Small intestine (tissue), 7 donors: ENCODE results near the gene PKLR. TPM values are rescaled to one million over a fixed set of nuclear protein-coding genes. Genes with fewer than 3 reads are reported as not detected.

ENCODE experiments used
- DNase-seq, 2 donors: peaks; one replicate each; pipeline versions ENCODE4 v3.0.0 to v3.0.0-alpha.2; 2013
- FAIRE-seq: peaks from 2 replicates; lab custom pipeline; 2012; peaks lifted over from hg19 to GRCh38; lab: Jason Lieb, UNC
- H3K27ac ChIP-seq, 3 donors: one replicate each; pipeline ENCODE4 v1.5.1; 2013; ENCODE audit warnings: low read length in 2 of 3, mild to moderate bottlenecking in 2 of 3, control low read depth in 1 of 3, inconsistent platforms in 1 of 3, low read depth in 1 of 3, moderate library complexity in 1 of 3
- H3K27me3 ChIP-seq, 3 donors: one replicate each; pipeline ENCODE4 v1.6.1; 2013; ENCODE audit warnings: low read length in 3 of 3, inconsistent platforms in 1 of 3; ENCODE audit not compliant: control insufficient read depth in 3 of 3, insufficient read depth in 3 of 3
- H3K36me3 ChIP-seq, 3 donors: one replicate each; pipeline ENCODE4 v1.6.1; 2013; ENCODE audit warnings: low read length in 3 of 3, inconsistent platforms in 1 of 3, low read depth in 1 of 3, mild to moderate bottlenecking in 1 of 3, moderate library complexity in 1 of 3; ENCODE audit not compliant: control insufficient read depth in 3 of 3, insufficient read depth in 2 of 3
- H3K4me1 ChIP-seq, 3 donors: one replicate each; pipeline ENCODE4 v1.6.1; 2013; ENCODE audit warnings: low read length in 2 of 3, inconsistent platforms in 1 of 3, low read depth in 1 of 3, mild to moderate bottlenecking in 1 of 3, moderate library complexity in 1 of 3; ENCODE audit not compliant: control insufficient read depth in 3 of 3, insufficient read depth in 2 of 3
- H3K4me3 ChIP-seq, 3 donors: one replicate each; pipeline ENCODE4 v1.5.1; 2013; ENCODE audit warnings: low read length in 3 of 3, control low read depth in 1 of 3, inconsistent platforms in 1 of 3, low read depth in 1 of 3, mild to moderate bottlenecking in 1 of 3, moderate library complexity in 1 of 3
- H3K9me3 ChIP-seq, 2 donors: one replicate each; pipeline ENCODE4 v1.6.1; 2013; ENCODE audit warnings: low read depth in 1 of 2, low read length in 1 of 2; ENCODE audit not compliant: control insufficient read depth in 2 of 2, insufficient read depth in 1 of 2
- WGBS, 3 donors: extraction: QIAGEN DNeasy Blood & Tissue Kit; methylation state at CpG; one replicate each; pipeline ENCODE4 v1.1.7; 2013; 5-methylcytosine and 5-hydroxymethylcytosine counted together
- polyA plus RNA-seq, 4 donors: library from polyadenylated mRNA; stranded (reverse) in 3 of 4; unstranded in 1 of 4; fragments of 200-250 nt in 3 of 4; fragments of 120-200 nt in 1 of 4; gene quantifications; one replicate each; pipeline versions ENCODE4 v1.2.1 to v1.2.3, GENCODE V29; 2013
- donor health status: healthy with polysubstance abuse.
- donor health status: control.
- donor health status: control.
- donor health status: Bipolar disorder and iron deficiency.
- donor health status: healthy.

The PKLR gene
- polyA plus RNA-seq, 4 donors = 3.8 to 69.0 (median 7.4) TPM

DNA sequence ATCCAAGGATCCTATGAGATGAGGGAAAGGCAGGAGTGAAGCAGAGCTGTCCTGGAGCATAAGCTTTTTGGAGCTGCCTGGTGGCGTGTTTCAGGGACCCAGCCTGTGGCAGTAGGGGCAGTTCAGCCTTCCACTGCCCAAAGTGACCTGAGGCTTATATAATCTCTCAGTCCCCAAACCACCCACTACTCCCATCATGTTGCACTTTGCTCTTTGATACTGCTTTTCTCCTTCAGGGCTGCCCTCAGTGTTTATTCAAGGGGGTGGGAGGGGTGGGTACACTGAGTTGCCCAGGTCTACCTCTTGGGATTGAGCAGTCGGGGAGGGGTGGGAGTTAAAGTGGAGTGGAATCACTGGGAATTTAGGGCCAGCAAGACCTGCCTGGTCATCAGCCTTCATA, 14.7 kb downstream of the PKLR start:
- Histone ChIP-seq H3K9me3 (no peaks in the 10 kb centered on the region), H3K36me3 (peaks cover 0 to 75% (median 0%) of the 10 kb centered on the region in 3 donors), H3K4me3 (no peak overlapping the region), H3K4me1 (no peaks in the 10 kb centered on the region), H3K27ac (no peak overlapping the region), H3K27me3 (no peaks in the 10 kb centered on the region)
- FAIRE-seq = no peak
- 75 to 81% (median 78%) methylated on average over 2 of the region's 2 CpGs for WGBS, 3 donors
- no peak for DNase-seq

DNA sequence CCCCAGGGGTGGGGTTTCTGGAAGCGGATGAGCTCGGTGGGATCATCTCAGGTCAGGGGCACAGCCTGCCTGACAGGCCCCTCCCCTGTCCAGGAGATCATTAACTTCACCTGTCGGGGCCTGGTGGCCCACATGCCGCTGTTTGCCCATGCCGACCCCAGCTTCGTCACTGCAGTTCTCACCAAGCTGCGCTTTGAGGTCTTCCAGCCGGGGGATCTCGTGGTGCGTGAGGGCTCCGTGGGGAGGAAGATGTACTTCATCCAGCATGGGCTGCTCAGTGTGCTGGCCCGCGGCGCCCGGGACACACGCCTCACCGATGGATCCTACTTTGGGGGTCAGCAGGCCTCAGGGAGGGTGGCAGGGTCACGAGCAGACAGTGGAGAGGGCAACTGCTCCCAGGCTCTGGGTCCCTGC, 15.6 kb downstream of the PKLR start:
- H3K4me1 ChIP-seq = no peaks in the 10 kb centered on the region
- H3K4me3 ChIP-seq = no peak overlapping the region
- FAIRE-seq = no peak
- H3K9me3 ChIP-seq = no peaks in the 10 kb centered on the region
- WGBS, 3 donors = 92 to 95% (median 93%) methylated on average over 18 of the region's 18 CpGs
- DNase-seq = no peak
- no peaks in the 10 kb centered on the region for H3K27me3 ChIP-seq
- H3K36me3 ChIP-seq = peaks cover 0 to 70% (median 0%) of the 10 kb centered on the region in 3 donors
- H3K27ac ChIP-seq = no peak overlapping the region

DNA sequence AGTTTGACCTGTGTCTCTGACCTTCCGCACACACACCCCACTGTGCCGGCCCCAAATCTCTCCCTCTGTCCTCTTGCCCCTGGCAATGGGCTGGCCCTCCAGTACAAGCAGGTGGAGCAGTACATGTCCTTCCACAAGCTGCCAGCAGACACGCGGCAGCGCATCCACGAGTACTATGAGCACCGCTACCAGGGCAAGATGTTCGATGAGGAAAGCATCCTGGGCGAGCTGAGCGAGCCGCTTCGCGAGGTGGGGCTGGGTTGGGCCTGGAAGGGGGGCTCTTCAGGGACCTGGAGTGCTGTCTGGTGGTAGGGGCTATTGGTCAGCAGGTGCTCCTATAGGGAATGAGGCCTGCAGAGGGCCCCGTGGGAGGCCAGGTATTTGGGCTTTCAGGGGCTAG, 16.2 kb downstream of the PKLR start:
- peaks cover 0 to 67% (median 0%) of the 10 kb centered on the region in 3 donors for H3K36me3 ChIP-seq
- DNase-seq (no peak), FAIRE-seq (no peak)
- H3K4me1 ChIP-seq = no peaks in the 10 kb centered on the region
- no peaks in the 10 kb centered on the region for H3K9me3 ChIP-seq
- 91 to 94% (median 93%) methylated on average over 14 of the region's 14 CpGs for WGBS, 3 donors
- H3K27ac ChIP-seq = no peak overlapping the region
- H3K27me3 ChIP-seq = no peaks in the 10 kb centered on the region
- H3K4me3 ChIP-seq = no peak overlapping the region

DNA sequence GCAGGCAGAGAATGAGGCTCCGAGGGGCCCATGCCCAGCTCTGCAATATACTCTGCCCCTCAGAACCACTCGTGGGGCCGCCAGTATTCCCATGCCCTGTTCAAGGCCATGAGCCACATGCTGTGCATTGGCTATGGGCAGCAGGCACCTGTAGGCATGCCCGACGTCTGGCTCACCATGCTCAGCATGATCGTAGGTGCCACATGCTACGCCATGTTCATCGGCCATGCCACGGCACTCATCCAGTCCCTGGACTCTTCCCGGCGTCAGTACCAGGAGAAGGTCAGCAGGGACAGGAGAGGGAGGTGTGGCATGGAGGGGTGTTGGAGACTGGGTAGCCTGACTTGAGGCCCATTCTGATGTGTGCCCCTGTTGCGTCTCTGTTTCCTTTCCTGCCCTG, 16.8 kb downstream of the PKLR start:
- Histone ChIP-seq H3K36me3 (peaks cover 0 to 65% (median 0%) of the 10 kb centered on the region in 3 donors), H3K4me1 (no peaks in the 10 kb centered on the region), H3K9me3 (no peaks in the 10 kb centered on the region), H3K27ac (no peak overlapping the region), H3K27me3 (no peaks in the 10 kb centered on the region), H3K4me3 (no peak overlapping the region)
- WGBS, 3 donors = 92 to 96% (median 93%) methylated on average over 12 of the region's 12 CpGs
- DNase-seq (no peak), FAIRE-seq (no peak)

DNA sequence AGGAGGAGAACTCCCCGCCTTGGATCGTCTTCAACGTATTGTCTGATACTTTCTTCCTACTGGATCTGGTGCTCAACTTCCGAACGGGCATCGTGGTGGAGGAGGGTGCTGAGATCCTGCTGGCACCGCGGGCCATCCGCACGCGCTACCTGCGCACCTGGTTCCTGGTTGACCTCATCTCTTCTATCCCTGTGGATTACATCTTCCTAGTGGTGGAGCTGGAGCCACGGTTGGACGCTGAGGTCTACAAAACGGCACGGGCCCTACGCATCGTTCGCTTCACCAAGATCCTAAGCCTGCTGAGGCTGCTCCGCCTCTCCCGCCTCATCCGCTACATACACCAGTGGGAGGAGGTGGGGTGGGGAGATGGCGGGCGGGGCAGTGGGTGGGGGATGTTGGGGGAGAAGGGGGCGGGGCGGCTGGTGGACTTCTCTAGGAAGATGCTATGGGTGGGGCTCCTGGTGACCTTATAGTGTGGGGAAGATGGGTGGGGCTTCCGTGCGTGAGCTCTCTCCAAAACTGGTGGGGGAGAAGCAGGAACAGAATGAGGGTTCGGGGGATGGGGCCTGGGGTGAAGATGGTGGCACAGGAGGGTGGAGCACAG, 18.6 kb downstream of the PKLR start:
- Histone ChIP-seq H3K27me3 (no peaks in the 10 kb centered on the region), H3K4me1 (peaks cover 0 to 8% (median 0%) of the 10 kb centered on the region in 3 donors), H3K4me3 (no peak overlapping the region), H3K27ac (no peak overlapping the region), H3K9me3 (no peaks in the 10 kb centered on the region), H3K36me3 (peaks cover 0 to 50% (median 0%) of the 10 kb centered on the region in 3 donors)
- FAIRE-seq = no peak
- WGBS, 3 donors = 95 to 98% (median 97%) methylated on average over 29 of the region's 29 CpGs
- no peak for DNase-seq

DNA sequence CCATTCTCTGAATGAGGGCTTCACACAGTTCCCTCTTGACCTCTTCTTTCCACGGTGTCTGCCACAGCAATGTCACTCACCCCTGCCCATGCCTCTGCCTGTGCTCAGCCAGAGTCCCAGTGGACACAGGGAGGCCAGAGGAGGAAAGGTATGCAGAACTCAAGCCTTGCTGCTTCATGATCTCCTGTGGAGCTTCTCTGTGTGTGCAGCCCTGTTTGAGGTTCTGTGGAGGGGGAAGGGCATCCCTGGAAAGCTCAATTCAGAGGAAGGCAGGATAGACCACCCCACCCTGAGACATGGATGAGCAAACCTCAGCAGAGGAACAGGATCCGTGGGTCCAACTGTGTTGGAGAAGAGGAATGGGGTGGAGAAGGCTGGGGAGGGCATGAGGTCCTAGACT, 22.0 kb downstream of the PKLR start:
- H3K36me3 ChIP-seq = peaks cover 0 to 23% (median 0%) of the 10 kb centered on the region in 3 donors
- FAIRE-seq = no peak
- WGBS, 3 donors = 81 to 89% (median 87%) methylated on average over 2 of the region's 2 CpGs

DNA sequence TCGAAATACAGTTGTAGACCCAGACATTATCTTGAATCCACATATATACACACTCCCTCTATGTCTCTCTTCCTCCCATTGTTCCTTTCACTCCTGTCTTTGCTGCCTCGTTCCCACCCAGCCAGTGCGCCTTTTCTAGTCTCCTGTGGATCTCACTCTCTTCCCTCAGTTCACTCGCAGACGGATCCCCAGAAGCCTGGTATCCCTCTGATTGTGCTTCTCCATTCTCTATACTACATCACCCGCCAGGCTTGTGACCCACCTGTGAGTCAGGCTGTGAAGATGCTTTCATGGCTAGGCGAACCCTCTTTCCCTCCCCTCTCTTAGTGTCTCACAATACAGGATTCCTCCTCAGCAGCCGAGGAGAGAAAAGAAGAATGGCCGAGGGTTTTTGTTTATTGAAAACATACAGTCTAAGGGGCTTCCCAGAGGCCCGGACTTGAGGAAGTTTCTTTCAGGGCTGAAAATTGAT, 22.5 kb downstream of the PKLR start:
- DNase-seq (no peak), FAIRE-seq (no peak)
- Histone ChIP-seq H3K9me3 (no peaks in the 10 kb centered on the region), H3K27ac (no peak overlapping the region), H3K4me1 (peaks cover 0 to 8% (median 0%) of the 10 kb centered on the region in 3 donors), H3K36me3 (peaks cover 0 to 18% (median 0%) of the 10 kb centered on the region in 3 donors), H3K27me3 (no peaks in the 10 kb centered on the region), H3K4me3 (peak overlapping the region in 1 of 3 donors; percentile 68)
- WGBS, 3 donors = 60 to 68% (median 67%) methylated on average over 10 of the region's 10 CpGs

More for the DNA sequence above, 22.0 kb downstream of the PKLR start:
- Histone ChIP-seq H3K4me3 (no peak overlapping the region), H3K9me3 (no peaks in the 10 kb centered on the region), H3K4me1 (peaks cover 0 to 8% (median 0%) of the 10 kb centered on the region in 3 donors), H3K27ac (no peak overlapping the region), H3K27me3 (no peaks in the 10 kb centered on the region)
- DNase-seq = no peak

DNA sequence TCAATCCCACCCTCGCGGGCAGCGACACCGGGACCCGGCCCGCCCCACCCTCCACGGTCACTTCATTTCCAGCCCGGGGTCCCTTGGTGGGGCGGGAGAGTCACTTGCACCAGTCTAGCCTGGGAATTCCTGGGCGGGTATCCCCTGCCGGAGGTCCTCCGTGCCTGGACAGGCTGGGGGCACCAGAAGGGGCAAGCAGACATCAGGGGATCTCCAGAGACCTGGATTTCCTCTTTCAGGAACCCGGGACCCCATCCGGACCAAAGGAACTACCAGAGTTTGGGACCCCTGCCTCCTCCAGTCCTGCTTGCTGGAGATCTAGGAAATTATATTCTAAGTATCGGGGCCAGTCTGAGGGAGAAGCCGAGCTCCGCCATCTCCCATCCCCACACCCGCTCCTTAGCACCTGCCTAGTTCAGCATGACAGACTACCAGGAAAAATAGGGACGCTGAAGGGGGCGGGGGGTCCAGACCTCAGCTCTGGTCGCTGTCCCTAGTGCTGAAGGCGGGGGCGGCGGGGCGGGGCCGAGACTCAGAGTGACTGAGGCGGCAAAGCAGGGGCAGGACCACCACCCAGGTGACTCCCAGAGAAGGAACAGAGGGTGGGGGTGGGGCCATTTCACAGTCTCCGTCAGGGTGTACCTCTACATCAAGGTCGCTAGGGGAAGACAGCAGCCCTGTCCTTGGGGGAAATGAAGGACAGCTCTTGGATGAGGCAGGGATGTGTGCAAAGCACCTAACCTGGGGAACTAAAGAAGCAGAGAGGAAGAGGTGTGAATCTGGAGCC, 23.1 kb downstream of the PKLR start:
- Histone ChIP-seq H3K36me3 (peaks cover 0 to 17% (median 0%) of the 10 kb centered on the region in 3 donors), H3K4me1 (peaks cover 0 to 8% (median 0%) of the 10 kb centered on the region in 3 donors), H3K27ac (peak overlapping the region in 1 of 3 donors; percentile 62), H3K4me3 (peak overlapping the region; percentile 31 to 80 (median 68)), H3K27me3 (no peaks in the 10 kb centered on the region), H3K9me3 (no peaks in the 10 kb centered on the region)
- WGBS, 3 donors = 0 to 1% (median 1%) methylated on average over 23 to 29 of the region's 29 CpGs
- FAIRE-seq (no peak), DNase-seq (peak; percentile 73 to 84)
